IMR-90 (cell line): Measurements from ENCODE around the gene COPZ1.

Experiments used
- CHD1 ChIP-seq: IDR thresholded peaks from 2 replicates; pipeline ENCODE4 v1.6.1; 2012; ENCODE audit warnings: low read depth, low read length, improper control_type of control experiment
- FOS ChIP-seq: fragments of 150-350 bp; IDR thresholded peaks from 2 replicates; pipeline ENCODE4 v1.6.1; 2016; ENCODE audit warnings: low read depth, low read length
- MAZ ChIP-seq: IDR thresholded peaks from 2 replicates; pipeline ENCODE4 v1.6.1; 2012; ENCODE audit warnings: low read depth, mild to moderate bottlenecking, low read length, improper control_type of control experiment, moderate library complexity, borderline replicate concordance
- MXI1 ChIP-seq: IDR thresholded peaks from 2 replicates; pipeline ENCODE4 v1.6.1; 2012; ENCODE audit warnings: low read depth, mild to moderate bottlenecking, low read length, moderate library complexity, borderline replicate concordance
- NFE2L2 ChIP-seq: fragments of 150-350 bp; IDR thresholded peaks from 2 replicates; pipeline ENCODE4 v1.6.1; 2016; ENCODE audit warnings: low read depth, mild to moderate bottlenecking, low read length
- POLR2A ChIP-seq: IDR thresholded peaks from 2 replicates; pipeline ENCODE4 v1.6.1; 2012; ENCODE audit warnings: mild to moderate bottlenecking, low read depth, low read length
- RAD21 ChIP-seq: IDR thresholded peaks from 2 replicates; pipeline ENCODE4 v1.6.1; 2012; ENCODE audit warnings: low read length, improper control_type of control experiment
- RCOR1 ChIP-seq: IDR thresholded peaks from 2 replicates; pipeline ENCODE4 v1.6.1; 2012; ENCODE audit warnings: mild to moderate bottlenecking, low read length, improper control_type of control experiment; ENCODE audit not compliant: insufficient replicate concordance
- SMC3 ChIP-seq: fragments of 150-350 bp; IDR thresholded peaks from 2 replicates; pipeline ENCODE4 v1.6.1; 2016; ENCODE audit warnings: low read depth, mild to moderate bottlenecking, antibody characterized with exemption, low read length, moderate library complexity
- TF ChIP-seq, protein P1 (sequence below): conservative IDR thresholded peaks from 2 replicates; pipeline ENCODE4 v1.5.1; 2012; ENCODE audit warnings: mild to moderate bottlenecking, low read depth, low read length, improper control_type of control experiment

DNA sequence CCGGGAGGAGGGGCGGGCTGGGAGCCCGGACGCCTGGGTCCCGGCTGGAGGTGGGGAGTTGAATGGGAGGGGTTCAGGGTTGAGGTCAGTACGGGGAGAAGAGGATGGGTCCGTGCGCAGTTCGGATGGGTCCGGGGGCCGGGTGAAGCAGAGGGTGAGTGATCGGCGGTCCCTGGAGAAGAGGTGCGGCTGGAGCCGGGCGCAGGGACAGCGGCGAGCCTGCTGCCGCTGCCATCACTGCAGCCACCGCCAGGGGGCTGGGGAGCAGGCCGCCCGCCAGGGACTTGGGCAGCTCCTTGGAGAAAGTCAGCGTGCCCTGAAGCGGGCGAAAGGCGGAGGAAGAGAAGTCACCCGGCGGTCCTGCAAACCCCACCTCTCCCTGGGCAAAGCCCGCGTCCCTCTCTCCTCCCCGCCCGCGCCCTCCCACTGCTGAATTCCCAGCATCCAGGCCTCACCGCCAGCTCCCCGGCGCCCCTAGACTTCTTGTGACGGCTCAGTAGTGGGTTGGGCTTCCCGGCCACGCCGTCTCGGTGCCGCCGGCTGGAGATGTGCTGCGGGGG is 45.3 kb downstream of the COPZ1 start:
- TF ChIP-seq, protein P1, sequence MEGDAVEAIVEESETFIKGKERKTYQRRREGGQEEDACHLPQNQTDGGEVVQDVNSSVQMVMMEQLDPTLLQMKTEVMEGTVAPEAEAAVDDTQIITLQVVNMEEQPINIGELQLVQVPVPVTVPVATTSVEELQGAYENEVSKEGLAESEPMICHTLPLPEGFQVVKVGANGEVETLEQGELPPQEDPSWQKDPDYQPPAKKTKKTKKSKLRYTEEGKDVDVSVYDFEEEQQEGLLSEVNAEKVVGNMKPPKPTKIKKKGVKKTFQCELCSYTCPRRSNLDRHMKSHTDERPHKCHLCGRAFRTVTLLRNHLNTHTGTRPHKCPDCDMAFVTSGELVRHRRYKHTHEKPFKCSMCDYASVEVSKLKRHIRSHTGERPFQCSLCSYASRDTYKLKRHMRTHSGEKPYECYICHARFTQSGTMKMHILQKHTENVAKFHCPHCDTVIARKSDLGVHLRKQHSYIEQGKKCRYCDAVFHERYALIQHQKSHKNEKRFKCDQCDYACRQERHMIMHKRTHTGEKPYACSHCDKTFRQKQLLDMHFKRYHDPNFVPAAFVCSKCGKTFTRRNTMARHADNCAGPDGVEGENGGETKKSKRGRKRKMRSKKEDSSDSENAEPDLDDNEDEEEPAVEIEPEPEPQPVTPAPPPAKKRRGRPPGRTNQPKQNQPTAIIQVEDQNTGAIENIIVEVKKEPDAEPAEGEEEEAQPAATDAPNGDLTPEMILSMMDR = peak; percentile 96
- TF ChIP-seq POLR2A (no peak), FOS (no peak), NFE2L2 (no peak), CHD1 (no peak), RCOR1 (peak; percentile 53), MAZ (peak; percentile 77), MXI1 (peak; percentile 67; the same call in 1 of the 2 replicates), RAD21 (peak; percentile 82), SMC3 (peak; percentile 87)
